GM19193 (cell line): ENCODE measurements around the gene PLEKHG4B.

Experiments
- POLR2A ChIP-seq: IDR thresholded peaks from 4 replicates; pipeline ENCODE4 v1.6.1; 2011; ENCODE audit not compliant: insufficient read depth, insufficient read length; ENCODE audit errors: extremely low read depth

PLEKHG4B gene

DNA sequence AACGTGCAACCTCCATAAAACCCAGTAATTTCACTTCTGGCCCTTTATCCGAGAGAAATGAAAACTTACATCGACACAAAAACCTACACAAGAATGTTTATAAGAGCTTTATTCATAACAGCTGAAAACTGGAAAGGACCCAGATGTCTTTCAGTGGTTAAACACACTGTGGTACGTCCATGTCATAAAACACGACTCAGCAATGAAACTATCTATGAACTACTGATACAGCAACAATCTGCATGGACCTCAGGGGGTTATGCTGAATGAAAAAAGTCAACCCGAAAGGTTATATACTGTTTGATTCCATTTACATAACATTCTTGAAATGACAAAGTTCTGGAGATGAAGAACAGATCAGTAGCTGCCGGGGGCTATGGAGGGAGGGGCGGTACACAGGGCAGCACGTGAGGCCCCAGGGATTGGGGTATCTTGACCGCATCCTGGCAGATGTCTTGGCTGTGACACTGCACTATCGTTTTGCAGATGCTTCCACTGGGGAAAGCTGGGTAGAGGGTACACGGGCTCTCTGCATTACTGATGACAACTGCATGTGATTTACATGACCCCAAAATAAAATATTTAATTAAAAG, 121.9 kb downstream of the PLEKHG4B start:
- no peak for TF ChIP-seq POLR2A

DNA sequence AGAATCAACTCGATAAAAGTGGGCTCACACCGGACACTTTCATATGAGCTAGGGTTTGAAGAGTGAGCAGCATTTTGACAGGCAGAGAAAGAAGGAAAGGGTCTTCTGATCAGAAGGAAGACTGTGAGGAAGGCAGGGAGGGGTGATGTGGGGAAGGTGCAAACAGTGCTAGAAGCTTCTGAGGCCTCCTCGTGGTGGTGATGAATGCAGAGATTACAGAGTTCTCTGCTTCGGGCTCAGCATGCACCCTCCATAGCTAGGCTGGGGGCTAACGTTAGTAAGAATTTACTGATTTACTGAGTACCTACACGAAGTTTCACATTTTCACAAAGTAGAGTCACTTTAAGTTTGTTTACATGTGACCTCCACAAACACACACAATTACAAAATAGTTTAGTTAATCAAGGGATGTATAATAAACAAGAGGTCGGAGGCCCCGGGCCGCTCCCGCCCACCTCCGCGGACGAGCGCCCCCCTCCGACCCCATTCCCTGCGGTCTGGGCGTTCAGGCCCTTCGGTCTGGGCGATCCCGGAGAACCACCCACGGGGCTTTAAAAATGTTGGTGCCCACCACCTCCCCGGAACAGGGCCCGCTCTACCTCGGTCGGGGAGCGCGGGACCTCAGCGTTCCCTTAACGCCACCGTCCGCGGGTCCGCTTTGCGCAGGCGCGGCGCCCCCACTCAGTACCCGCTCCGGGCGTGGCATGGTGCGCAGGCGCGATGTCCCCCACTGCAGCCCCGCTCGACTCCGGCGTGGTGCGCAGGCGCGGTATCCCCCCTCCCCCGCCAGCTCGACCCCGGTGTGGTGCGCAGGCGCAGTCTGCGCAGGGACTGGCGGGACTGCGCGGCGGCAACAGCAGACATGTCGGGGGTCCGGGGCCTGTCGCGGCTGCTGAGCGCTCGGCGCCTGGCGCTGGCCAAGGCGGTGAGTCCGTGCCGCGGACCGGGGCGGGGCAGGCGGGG, 125.8 kb downstream of the PLEKHG4B start, which contains the start of the genes CCDC127 and SDHA:
TSS of gene CCDC127 (minus strand) at position 660 of the 963 bp plus-strand sequence. CDS start 1,304 bp downstream, outside the sequence.
TSS of gene SDHA (plus strand) at position 827 of the 963 bp plus-strand sequence. CDS start at position 863, 36 bp downstream.
- peak; percentile 75 for TF ChIP-seq POLR2A

GRCh38 chr5:218457-219291, 126.7 kb downstream of the PLEKHG4B start:
- TF ChIP-seq POLR2A, result no peak

DNA sequence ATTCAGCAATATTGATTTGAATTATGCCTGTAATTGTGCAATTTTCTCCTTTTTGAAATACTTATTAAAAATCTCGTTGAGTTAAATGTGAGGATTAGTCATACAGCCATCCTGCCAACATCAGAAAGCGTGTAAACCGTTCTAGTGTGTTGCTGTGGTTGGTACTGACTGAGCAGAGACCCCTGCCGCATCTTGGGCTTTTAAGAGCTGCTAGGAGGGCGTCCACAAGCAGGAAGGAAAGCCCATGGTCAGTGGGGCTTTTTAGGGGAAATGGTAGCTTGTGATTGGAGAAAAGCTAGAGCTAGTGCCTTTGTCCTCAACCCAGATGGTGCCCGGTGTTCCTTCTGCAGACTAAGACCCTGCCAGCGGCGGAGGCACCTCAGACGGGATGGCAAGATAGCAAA, 127.5 kb downstream of the PLEKHG4B start:
- no peak for TF ChIP-seq POLR2A

GRCh38 chr5:219991-220390, 128.0 kb downstream of the PLEKHG4B start:
- TF ChIP-seq POLR2A, result no peak

DNA sequence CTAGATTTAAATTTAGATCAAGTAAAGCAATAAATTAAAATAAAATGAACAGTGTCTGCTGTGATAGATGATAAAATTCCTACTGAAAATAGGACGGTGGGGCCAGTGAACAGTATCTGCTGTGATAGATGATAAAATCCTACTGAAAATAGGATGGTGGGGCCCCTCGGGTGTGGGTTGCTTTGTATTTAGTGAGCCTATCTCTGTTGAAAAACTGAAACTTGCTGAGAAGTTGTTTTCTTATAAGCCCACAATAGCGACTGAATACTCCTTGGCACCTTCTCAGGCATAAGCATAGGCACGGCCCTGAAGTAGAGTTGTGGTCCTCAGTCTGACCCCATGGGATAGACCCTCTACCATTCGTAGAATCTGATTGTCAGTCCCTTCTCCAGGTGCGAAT, 131.8 kb downstream of the PLEKHG4B start:
- no peak for TF ChIP-seq POLR2A

DNA sequence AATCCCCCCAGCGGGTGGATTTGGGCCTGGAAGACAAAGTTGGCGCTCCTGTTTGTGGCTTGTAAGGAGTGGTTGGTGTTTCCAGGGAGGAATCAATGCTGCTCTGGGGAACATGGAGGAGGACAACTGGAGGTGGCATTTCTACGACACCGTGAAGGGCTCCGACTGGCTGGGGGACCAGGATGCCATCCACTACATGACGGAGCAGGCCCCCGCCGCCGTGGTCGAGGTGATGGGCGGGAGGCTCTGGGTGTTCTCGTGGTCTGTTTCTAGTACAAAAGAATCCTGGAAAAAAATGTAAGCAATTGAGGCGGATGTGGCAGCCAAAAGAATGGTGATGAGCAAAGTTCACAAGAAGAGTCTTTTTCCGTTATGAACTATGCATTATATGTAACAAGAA, 133.4 kb downstream of the PLEKHG4B start:
- TF ChIP-seq POLR2A, result no peak

- TF ChIP-seq POLR2A, result no peak
Measured at GRCh38 chr5:228886-229285, 136.9 kb downstream of the PLEKHG4B start.

GRCh38 chr5:230711-231110, 138.7 kb downstream of the PLEKHG4B start:
- TF ChIP-seq POLR2A, result no peak

DNA sequence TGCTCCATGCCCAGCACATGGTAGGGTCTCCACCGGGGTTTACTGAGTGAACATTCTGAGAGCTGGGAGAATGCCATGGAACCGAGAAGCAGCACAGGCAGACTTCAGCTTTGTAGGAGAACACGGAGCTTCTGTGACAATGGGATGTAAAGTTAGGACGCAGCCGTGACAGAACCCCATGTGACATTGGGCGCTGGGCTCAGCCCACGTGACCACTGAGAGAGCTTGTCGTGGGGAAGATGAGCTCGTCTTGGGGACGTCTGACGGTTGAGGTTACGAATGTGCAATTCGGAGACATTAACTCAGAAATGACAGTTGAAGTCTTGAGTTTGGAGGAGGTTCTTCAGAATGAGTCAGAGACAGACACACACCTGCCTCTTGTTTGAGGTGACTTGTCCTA, 139.7 kb downstream of the PLEKHG4B start:
- no peak for TF ChIP-seq POLR2A

- TF ChIP-seq POLR2A, result no peak
Measured at GRCh38 chr5:234450-234849, 142.5 kb downstream of the PLEKHG4B start.
